ENCODE measurements around the gene SMG6. TPM values are rescaled to one million over a fixed set of nuclear protein-coding genes. Genes with fewer than 3 reads are reported as not detected.
"Not testable (repeated sequence)": the region's sequence is repeated elsewhere in the genome, so short reads cannot be mapped to it uniquely, and the experiment has no call there.

SMG6 gene
- total and polyA plus RNA-seq, 2 experiments from 2014 or later, result 16.8 to 63.1 TPM

DNA sequence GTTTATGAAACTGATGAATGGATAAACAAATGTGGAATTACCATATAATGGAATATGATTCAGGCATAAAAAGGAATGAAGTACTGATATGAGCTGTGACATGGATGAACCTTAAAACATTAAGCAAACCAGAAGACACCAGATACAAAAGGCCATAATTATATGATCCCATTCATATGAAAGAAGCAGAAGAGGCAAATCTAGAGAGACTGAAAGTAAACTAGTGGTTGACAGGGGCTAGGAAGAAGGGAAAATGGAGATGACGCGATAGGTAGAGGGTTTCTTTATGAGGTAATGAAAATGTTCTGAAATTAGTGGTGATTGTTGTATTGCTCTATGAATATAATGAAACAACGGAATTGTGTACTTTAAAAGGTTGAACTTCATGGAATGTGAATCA lies 160.3 kb downstream of the SMG6 start:
- H4K20me1 ChIP-seq (ENCODE audit: insufficient read depth), result no peaks in the 10 kb centered on the region
- H3K27me3 ChIP-seq (replicated peaks; ENCODE audit: insufficient read depth), result no peaks in the 10 kb centered on the region
- H3F3A ChIP-seq (ENCODE audit: insufficient read depth), result 0 out of 2 replicates have a peak, but pooled peaks cover 5% of the 10 kb centered on the region
- in situ Hi-C loops (cut with MboI), result no loop called here
- peaks cover 7% of the 10 kb centered on the region for H3K4me1 ChIP-seq (ENCODE audit: insufficient read depth)
- peaks cover 23% of the 10 kb centered on the region; the same call in 1 of the 2 replicates for H3K79me2 ChIP-seq (ENCODE audit: insufficient read depth)
- no peaks in the 10 kb centered on the region for H3K9me2 ChIP-seq (ENCODE audit: insufficient read depth)
- H3K27ac ChIP-seq, result no peak overlapping the region
- no peak overlapping the region for H3K4me3 ChIP-seq
- no peaks in the 10 kb centered on the region for H3K9me3 ChIP-seq (ENCODE audit: low read depth)
- no peak overlapping the region for H3K4me2 ChIP-seq (ENCODE audit: unreplicated experiment)
- no peak for DNase-seq
- no peak overlapping the region for H2AFZ ChIP-seq
- 0 out of 2 replicates have a peak, but pooled peaks cover 4% of the 10 kb centered on the region for H3K36me3 ChIP-seq (ENCODE audit: low read depth)
- H3K9ac ChIP-seq, result no peak overlapping the region
- WGBS, 2 experiments (ENCODE audit: low coverage in 1 of 2, low lambda C conversion rate in 2 of 2, missing lambda C conversion rate in 2 of 2), result 99 to 100% methylated on average over 3 of the region's 3 CpGs
- TF ChIP-seq EZH2 (IDR thresholded peaks at IDR 0.05; ENCODE audit: insufficient read depth, poor library complexity, severe bottlenecking) (no peak), EZH2phosphoT487 (IDR thresholded peaks at IDR 0.05; ENCODE audit: insufficient read depth, low read depth) (no peak)

DNA sequence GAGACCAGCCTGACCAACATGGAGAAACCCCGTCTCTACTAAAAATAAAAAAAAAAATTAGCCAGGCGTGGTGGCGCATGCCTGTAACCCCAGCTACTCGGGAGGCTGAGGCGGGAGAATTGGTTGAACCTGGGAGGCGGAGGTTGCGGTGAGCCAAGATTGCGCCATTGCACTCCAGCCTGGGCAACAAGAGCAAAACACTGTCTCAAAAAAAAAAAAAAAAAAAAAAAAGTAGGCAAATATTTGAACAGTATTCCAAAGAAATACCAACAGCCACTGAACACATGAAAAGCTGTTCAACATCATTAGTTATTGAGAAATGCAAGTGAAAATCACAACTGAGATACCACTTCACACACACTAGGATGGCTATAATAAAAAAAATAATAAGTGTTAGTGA lies 160.9 kb downstream of the SMG6 start:
- 95 to 97% methylated on average over 8 of the region's 8 CpGs for WGBS, 2 experiments (ENCODE audit: low coverage in 1 of 2, low lambda C conversion rate in 2 of 2, missing lambda C conversion rate in 2 of 2)

DNA sequence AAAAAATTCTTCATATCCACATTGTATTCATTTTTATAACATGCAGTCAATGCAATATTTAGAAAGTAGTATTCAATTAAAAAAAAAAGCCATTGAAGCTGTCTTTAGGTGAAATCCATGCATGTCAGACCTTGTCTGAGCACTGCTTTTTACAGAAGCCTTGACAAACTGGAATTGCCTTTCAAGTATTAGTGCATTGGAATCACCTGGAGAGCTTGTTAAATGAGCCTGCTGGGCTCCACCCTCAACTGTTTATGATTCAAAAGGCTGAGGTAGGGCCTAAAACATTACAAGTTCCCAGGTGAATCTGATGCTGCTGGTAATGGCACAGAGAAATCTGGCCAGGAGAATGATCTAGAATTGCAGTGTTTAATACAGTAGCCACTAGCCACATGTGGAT lies 162.9 kb downstream of the SMG6 start:
- no peak for DNase-seq
- Histone ChIP-seq H2AFZ (no peak overlapping the region), H3K9me2 (ENCODE audit: insufficient read depth) (no peaks in the 10 kb centered on the region), H3K9me3 (ENCODE audit: low read depth) (no peaks in the 10 kb centered on the region), H3K27me3 (replicated peaks; ENCODE audit: insufficient read depth) (no peaks in the 10 kb centered on the region), H3F3A (ENCODE audit: insufficient read depth) (peaks cover 21% of the 10 kb centered on the region; the same call in 1 of the 2 replicates), H4K20me1 (ENCODE audit: insufficient read depth) (no peaks in the 10 kb centered on the region), H3K27ac (no peak overlapping the region), H3K4me2 (ENCODE audit: unreplicated experiment) (no peak overlapping the region), H3K4me1 (ENCODE audit: insufficient read depth) (peaks cover 30% of the 10 kb centered on the region), H3K9ac (no peak overlapping the region), H3K79me2 (ENCODE audit: insufficient read depth) (peaks cover 13% of the 10 kb centered on the region; the same call in 1 of the 2 replicates), H3K36me3 (ENCODE audit: low read depth) (0 out of 2 replicates have a peak, but pooled peaks cover 3% of the 10 kb centered on the region), H3K4me3 (no peak overlapping the region)
- no peak for TF ChIP-seq EZH2phosphoT487 (IDR thresholded peaks at IDR 0.05; ENCODE audit: insufficient read depth, low read depth)
- no peak for TF ChIP-seq EZH2 (IDR thresholded peaks at IDR 0.05; ENCODE audit: insufficient read depth, poor library complexity, severe bottlenecking)
- in situ Hi-C loops (cut with MboI), result no loop called here

More for the DNA sequence above, 160.9 kb downstream of the SMG6 start:
- H3K4me3 ChIP-seq; H3K9me3 ChIP-seq (ENCODE audit: low read depth); H4K20me1 ChIP-seq (ENCODE audit: insufficient read depth); H3K27ac ChIP-seq; DNase-seq; H3K9me2 ChIP-seq (ENCODE audit: insufficient read depth); H3K9ac ChIP-seq; H3K4me2 ChIP-seq (ENCODE audit: unreplicated experiment); H3K27me3 ChIP-seq (replicated peaks; ENCODE audit: insufficient read depth); in situ Hi-C loops (cut with MboI); H2AFZ ChIP-seq; H3K36me3 ChIP-seq (ENCODE audit: low read depth): not testable (repeated sequence)
- Histone ChIP-seq H3K4me1 (ENCODE audit: insufficient read depth) (peaks cover 14% of the 10 kb centered on the region), H3K79me2 (ENCODE audit: insufficient read depth) (peaks cover 24% of the 10 kb centered on the region; the same call in 1 of the 2 replicates), H3F3A (ENCODE audit: insufficient read depth) (peaks cover 12% of the 10 kb centered on the region; the same call in 1 of the 2 replicates)

DNA sequence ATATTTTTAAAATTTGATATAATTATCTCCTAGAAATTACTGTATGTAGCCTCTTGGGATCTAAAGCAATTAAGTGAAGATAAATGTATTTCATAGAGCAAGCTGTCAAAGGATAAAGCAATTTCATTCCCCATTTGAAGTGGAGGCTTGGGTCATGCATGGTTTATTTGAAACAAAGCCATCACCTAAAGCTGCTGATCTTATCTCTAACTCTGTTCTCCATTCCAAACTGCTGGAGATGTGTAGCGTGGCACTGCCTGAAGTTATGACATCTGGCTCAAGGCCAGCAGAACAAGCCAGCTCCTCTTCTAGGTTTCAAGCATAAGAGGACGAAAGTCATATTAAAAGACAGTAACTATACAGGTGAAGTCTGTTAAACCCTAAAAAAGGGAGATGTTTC lies 164.8 kb downstream of the SMG6 start:
- in situ Hi-C loops (cut with MboI), result no loop called here
- H3K4me2 ChIP-seq (ENCODE audit: unreplicated experiment), result peak overlapping the region; percentile 40
- no peaks in the 10 kb centered on the region for H4K20me1 ChIP-seq (ENCODE audit: insufficient read depth)
- H2AFZ ChIP-seq, result no peak overlapping the region
- 43 to 56% methylated on average over 2 of the region's 2 CpGs for WGBS, 2 experiments (ENCODE audit: low coverage in 1 of 2, low lambda C conversion rate in 2 of 2, missing lambda C conversion rate in 2 of 2)
- H3K4me3 ChIP-seq, result no peak overlapping the region
- peak; percentile 51 for DNase-seq
- no peaks in the 10 kb centered on the region for H3K36me3 ChIP-seq (ENCODE audit: low read depth)
- no peaks in the 10 kb centered on the region for H3K9me2 ChIP-seq (ENCODE audit: insufficient read depth)
- peaks cover 19% of the 10 kb centered on the region; the same call in 1 of the 2 replicates for H3K79me2 ChIP-seq (ENCODE audit: insufficient read depth)
- no peaks in the 10 kb centered on the region for H3K27me3 ChIP-seq (replicated peaks; ENCODE audit: insufficient read depth)
- H3K27ac ChIP-seq, result peak overlapping the region; percentile 28; the same call in 1 of the 2 replicates
- H3F3A ChIP-seq (ENCODE audit: insufficient read depth), result peaks cover 21% of the 10 kb centered on the region; the same call in 1 of the 2 replicates
- H3K9ac ChIP-seq, result no peak overlapping the region
- H3K9me3 ChIP-seq (ENCODE audit: low read depth), result no peaks in the 10 kb centered on the region
- H3K4me1 ChIP-seq (ENCODE audit: insufficient read depth), result peaks cover 30% of the 10 kb centered on the region
- TF ChIP-seq EZH2phosphoT487 (IDR thresholded peaks at IDR 0.05; ENCODE audit: insufficient read depth, low read depth) (no peak), EZH2 (IDR thresholded peaks at IDR 0.05; ENCODE audit: insufficient read depth, poor library complexity, severe bottlenecking) (no peak)

DNA sequence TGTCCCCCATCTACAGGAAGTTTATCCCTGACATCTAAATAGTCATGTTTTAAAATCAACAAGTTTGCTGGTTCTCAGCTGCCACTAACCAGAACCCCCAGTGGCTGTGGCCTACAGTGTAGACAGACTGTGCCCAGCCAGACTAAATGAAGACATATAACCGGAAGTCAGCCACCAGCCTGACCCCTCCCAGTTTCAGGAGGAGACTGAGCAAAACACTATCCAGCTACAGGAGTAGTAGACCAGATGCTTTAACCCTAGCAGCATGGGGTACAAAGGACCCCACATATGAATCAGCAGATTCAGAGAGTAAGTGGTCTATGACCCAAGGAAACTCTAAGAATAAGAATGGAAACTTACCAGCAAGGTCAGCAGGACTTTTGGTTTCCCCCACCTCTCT lies 165.3 kb downstream of the SMG6 start:
- Histone ChIP-seq H3F3A (ENCODE audit: insufficient read depth) (peaks cover 21% of the 10 kb centered on the region; the same call in 1 of the 2 replicates), H3K4me3 (no peak overlapping the region), H3K27me3 (replicated peaks; ENCODE audit: insufficient read depth) (no peaks in the 10 kb centered on the region), H2AFZ (no peak overlapping the region), H4K20me1 (ENCODE audit: insufficient read depth) (no peaks in the 10 kb centered on the region), H3K9me2 (ENCODE audit: insufficient read depth) (no peaks in the 10 kb centered on the region), H3K4me2 (ENCODE audit: unreplicated experiment) (peak overlapping the region; percentile 40), H3K9ac (no peak overlapping the region), H3K27ac (peak overlapping the region; percentile 40), H3K36me3 (ENCODE audit: low read depth) (no peaks in the 10 kb centered on the region), H3K9me3 (ENCODE audit: low read depth) (no peaks in the 10 kb centered on the region), H3K4me1 (ENCODE audit: insufficient read depth) (peaks cover 30% of the 10 kb centered on the region), H3K79me2 (ENCODE audit: insufficient read depth) (peaks cover 19% of the 10 kb centered on the region; the same call in 1 of the 2 replicates)
- WGBS, 2 experiments (ENCODE audit: low coverage in 1 of 2, low lambda C conversion rate in 2 of 2, missing lambda C conversion rate in 2 of 2), result 13 to 18% methylated on average over 1 of the region's 1 CpG
- in situ Hi-C loops (cut with MboI), result no loop called here
- TF ChIP-seq EZH2phosphoT487 (IDR thresholded peaks at IDR 0.05; ENCODE audit: insufficient read depth, low read depth), result no peak
- TF ChIP-seq EZH2 (IDR thresholded peaks at IDR 0.05; ENCODE audit: insufficient read depth, poor library complexity, severe bottlenecking), result no peak
- DNase-seq, result peak; percentile 40
